Stomach (tissue), 9 donors: ENCODE measurements around the gene JMJD7. TPM values are rescaled to one million over a fixed set of nuclear protein-coding genes. Genes with fewer than 3 reads are reported as not detected.
A peak's percentile ranks its signal among the peaks of the same experiment; 100 is the strongest.

Experiments used
- DNase-seq, 2 donors: peaks; one replicate each; pipeline versions ENCODE4 v3.0.0 to v3.0.0-alpha.2; 2013 to 2019
- H3K27ac ChIP-seq, 5 donors: fragments of 200-600 bp in 4 of 5; sonication (generic) in 4 of 5; one replicate each; pipeline ENCODE4 v1.5.1; 2013 to 2019; ENCODE audit warnings: mild to moderate bottlenecking in 1 of 5, moderate library complexity in 1 of 5
- H3K27me3 ChIP-seq, 3 donors: fragments of 200-600 bp; sonication (generic); one replicate each; pipeline ENCODE4 v1.5.1; 2017 to 2019; ENCODE audit warnings: mixed run types in 1 of 3
- H3K36me3 ChIP-seq, 4 donors: fragments of 200-600 bp; sonication (generic); 1 replicate in 3 of 4; 2 replicates in 1 of 4; pipeline ENCODE4 v1.5.1; 2016 to 2019
- H3K4me1 ChIP-seq, 4 donors: fragments of 200-600 bp; sonication (generic); one replicate each; pipeline ENCODE4 v1.5.1; 2016 to 2019
- H3K4me3 ChIP-seq, 4 donors: fragments of 200-600 bp; sonication (generic) in 3 of 4; one replicate each; pipeline ENCODE4 v1.5.1; 2016 to 2019; ENCODE audit warnings: mild to moderate bottlenecking in 1 of 4
- H3K9me3 ChIP-seq, 4 donors: fragments of 200-600 bp; sonication (generic); one replicate each; pipeline ENCODE4 v1.5.1; 2016 to 2019
- EP300 ChIP-seq: sonication (generic); formaldehyde crosslinking; IDR thresholded peaks from one replicate; pipeline ENCODE4 v1.6.1; 2017; ENCODE audit warnings: antibody characterized with exemption
- POLR2A ChIP-seq, 4 donors: fragments of 450-650 bp; IDR thresholded peaks; one replicate each; pipeline ENCODE4 v1.6.1; 2016; ENCODE audit warnings: antibody characterized with exemption in 4 of 4, control low read depth in 2 of 4, mild to moderate bottlenecking in 1 of 4, moderate library complexity in 1 of 4
- POLR2AphosphoS5 ChIP-seq, 3 donors: sonication (generic); formaldehyde crosslinking; IDR thresholded peaks; one replicate each; pipeline ENCODE4 v1.6.1; 2016; ENCODE audit warnings: antibody characterized with exemption in 3 of 3
- WGBS, 5 donors: extraction: QIAGEN DNeasy Blood & Tissue Kit in 3 of 5; methylation state at CpG; one replicate each; pipeline versions ENCODE4 v1.1.5 to v1.1.7; 2013 to 2018; 5-methylcytosine and 5-hydroxymethylcytosine counted together
- intact Hi-C: fragments of 100-400 bp; cut with DNase I; formaldehyde crosslinking; loops from one replicate; pipeline ENCODE4 v1.15.1; 2023; ENCODE audit warnings: low total_unique reads
- polyA plus RNA-seq, 3 donors: library from polyadenylated mRNA; stranded (reverse); fragments of 200-250 nt; gene quantifications; one replicate each; pipeline ENCODE4 v1.2.3, GENCODE V29; 2013
- total RNA-seq, 5 donors: library from RNA; depleted of rRNA; stranded (reverse); fragments of >200 nt; gene quantifications; one replicate each; pipeline versions ENCODE4 v1.1.0 to v1.2.3, GENCODE V29; 2014 to 2016
- TF ChIP-seq, protein P1 (sequence below), 7 experiments: fragments of 450-650 bp in 4 of 7; fragments of 200-600 bp in 3 of 7; sonication (generic) in 3 of 7; IDR thresholded peaks; one replicate each; pipeline ENCODE4 v1.5.1; 2016 to 2019; ENCODE audit warnings: antibody characterized with exemption in 7 of 7, control low read depth in 2 of 7, mild to moderate bottlenecking in 1 of 7
- donor health status: healthy with polysubstance abuse.
- donor health status: Bipolar disorder and iron deficiency.
- donor health status: healthy.

The JMJD7 gene
- total and polyA plus RNA-seq, 8 donors: 0.55 to 24.2 (median 10.0) TPM; not detected in 2

DNA sequence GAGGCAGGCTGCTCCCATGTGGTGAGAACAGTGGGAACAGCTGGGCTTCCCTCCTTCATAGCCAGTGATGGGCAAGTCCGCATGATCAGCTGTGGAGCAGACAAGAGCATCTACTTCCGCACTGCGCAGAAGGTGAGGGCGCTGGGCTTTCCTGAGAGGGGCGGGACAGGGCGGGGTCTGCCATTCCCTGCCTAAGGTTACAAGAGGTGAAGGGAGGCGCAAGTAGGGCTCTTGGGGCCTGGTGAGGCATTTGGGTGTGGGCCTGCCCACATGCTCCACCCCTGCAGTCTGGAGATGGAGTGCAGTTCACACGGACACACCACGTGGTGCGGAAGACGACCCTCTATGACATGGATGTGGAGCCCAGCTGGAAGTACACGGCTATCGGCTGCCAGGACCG, 10.6 kb upstream of the JMJD7 start:
- intact Hi-C loops: no loop called here
- Histone ChIP-seq H3K27me3 (no peaks in the 10 kb centered on the region), H3K4me1 (peaks cover 0 to 14% (median 5%) of the 10 kb centered on the region in 4 donors), H3K27ac (no peak overlapping the region), H3K36me3 (peaks cover 79 to 100% (median 99%) of the 10 kb centered on the region in 4 donors), H3K9me3 (no peaks in the 10 kb centered on the region), H3K4me3 (no peak overlapping the region)
- WGBS, 5 donors: 89 to 92% (median 91%) methylated on average over 14 of the region's 14 CpGs
- TF ChIP-seq EP300 (no peak), POLR2AphosphoS5 (IDR thresholded peaks at IDR 0.05) (no peak), POLR2A (IDR thresholded peaks at IDR 0.05) (no peak)
- TF ChIP-seq, protein P1, sequence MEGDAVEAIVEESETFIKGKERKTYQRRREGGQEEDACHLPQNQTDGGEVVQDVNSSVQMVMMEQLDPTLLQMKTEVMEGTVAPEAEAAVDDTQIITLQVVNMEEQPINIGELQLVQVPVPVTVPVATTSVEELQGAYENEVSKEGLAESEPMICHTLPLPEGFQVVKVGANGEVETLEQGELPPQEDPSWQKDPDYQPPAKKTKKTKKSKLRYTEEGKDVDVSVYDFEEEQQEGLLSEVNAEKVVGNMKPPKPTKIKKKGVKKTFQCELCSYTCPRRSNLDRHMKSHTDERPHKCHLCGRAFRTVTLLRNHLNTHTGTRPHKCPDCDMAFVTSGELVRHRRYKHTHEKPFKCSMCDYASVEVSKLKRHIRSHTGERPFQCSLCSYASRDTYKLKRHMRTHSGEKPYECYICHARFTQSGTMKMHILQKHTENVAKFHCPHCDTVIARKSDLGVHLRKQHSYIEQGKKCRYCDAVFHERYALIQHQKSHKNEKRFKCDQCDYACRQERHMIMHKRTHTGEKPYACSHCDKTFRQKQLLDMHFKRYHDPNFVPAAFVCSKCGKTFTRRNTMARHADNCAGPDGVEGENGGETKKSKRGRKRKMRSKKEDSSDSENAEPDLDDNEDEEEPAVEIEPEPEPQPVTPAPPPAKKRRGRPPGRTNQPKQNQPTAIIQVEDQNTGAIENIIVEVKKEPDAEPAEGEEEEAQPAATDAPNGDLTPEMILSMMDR (IDR thresholded peaks at IDR 0.05): no peak
- DNase-seq: no peak

DNA sequence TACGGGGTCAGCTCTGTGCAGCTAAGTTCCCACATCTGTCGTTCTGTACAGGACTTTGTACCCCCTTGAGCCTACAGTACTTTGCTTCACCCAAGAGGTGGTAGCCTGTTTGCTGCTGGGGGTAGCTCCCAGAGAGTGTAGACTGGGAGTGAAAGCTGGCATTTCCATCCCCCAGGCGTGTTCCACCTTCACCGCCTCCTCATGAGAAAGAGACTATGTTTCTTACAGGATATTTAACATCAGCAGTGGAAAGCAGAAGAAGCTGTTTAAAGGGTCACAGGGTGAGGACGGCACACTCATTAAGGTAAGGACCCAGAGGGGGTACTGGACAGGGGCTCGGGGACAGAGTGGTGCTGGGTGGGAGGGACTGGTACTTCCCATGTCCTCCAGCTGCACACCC, 10.1 kb upstream of the JMJD7 start:
- H3K27me3 ChIP-seq: no peaks in the 10 kb centered on the region
- 89 to 95% (median 90%) methylated on average over 6 of the region's 6 CpGs for WGBS, 5 donors
- H3K4me1 ChIP-seq: peaks cover 0 to 14% (median 5%) of the 10 kb centered on the region in 4 donors
- no peaks in the 10 kb centered on the region for H3K9me3 ChIP-seq
- H3K4me3 ChIP-seq: no peak overlapping the region
- TF ChIP-seq, protein P1 (IDR thresholded peaks at IDR 0.05): no peak
- TF ChIP-seq POLR2A (IDR thresholded peaks at IDR 0.05) (no peak), EP300 (no peak), POLR2AphosphoS5 (IDR thresholded peaks at IDR 0.05) (no peak)
- peaks cover 78 to 100% (median 99%) of the 10 kb centered on the region in 4 donors for H3K36me3 ChIP-seq
- intact Hi-C loops: no loop called here
- H3K27ac ChIP-seq: no peak overlapping the region
- no peak for DNase-seq

DNA sequence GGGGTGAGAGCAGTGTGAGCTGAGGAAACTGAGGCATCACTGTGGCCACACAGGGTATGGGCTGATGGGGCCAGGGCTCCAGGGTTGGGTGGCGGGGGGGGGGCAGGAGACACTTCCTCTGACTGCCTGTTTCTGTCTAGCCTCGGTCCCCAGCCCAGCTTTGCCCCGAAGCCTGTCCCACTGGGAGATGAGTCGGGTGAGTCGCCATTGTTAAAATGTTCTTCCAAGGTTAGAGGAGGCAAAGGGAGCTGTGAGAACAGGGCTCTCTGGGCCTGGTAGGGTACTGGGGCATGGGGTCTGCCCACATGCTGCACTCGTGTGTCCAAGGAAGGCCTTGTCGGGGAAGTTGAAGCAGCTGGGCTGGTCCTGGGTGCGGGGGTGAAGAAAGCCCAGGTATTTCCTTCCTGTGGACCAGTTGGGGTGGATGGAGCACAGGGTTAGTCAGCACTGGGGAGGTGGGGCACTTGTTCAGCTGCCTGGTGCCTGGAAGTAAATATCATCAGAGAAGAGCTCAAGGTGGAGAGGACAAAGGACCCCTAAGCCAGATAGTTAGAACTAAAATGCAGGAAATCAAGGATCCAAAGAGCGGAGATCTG, 8.3 kb upstream of the JMJD7 start:
- H3K9me3 ChIP-seq: no peaks in the 10 kb centered on the region
- H3K36me3 ChIP-seq: peaks cover 80 to 100% (median 99%) of the 10 kb centered on the region in 4 donors
- no peak overlapping the region for H3K4me3 ChIP-seq
- no peak for TF ChIP-seq POLR2A (IDR thresholded peaks at IDR 0.05)
- TF ChIP-seq EP300: no peak
- TF ChIP-seq, protein P1 (IDR thresholded peaks at IDR 0.05): no peak
- no peak for TF ChIP-seq POLR2AphosphoS5 (IDR thresholded peaks at IDR 0.05)
- WGBS, 5 donors: 80 to 95% (median 93%) methylated on average over 8 to 9 of the region's 9 CpGs
- no peak for DNase-seq
- H3K27ac ChIP-seq: no peak overlapping the region
- peaks cover 0 to 14% (median 5%) of the 10 kb centered on the region in 4 donors for H3K4me1 ChIP-seq
- intact Hi-C loops: no loop called here
- no peaks in the 10 kb centered on the region for H3K27me3 ChIP-seq

DNA sequence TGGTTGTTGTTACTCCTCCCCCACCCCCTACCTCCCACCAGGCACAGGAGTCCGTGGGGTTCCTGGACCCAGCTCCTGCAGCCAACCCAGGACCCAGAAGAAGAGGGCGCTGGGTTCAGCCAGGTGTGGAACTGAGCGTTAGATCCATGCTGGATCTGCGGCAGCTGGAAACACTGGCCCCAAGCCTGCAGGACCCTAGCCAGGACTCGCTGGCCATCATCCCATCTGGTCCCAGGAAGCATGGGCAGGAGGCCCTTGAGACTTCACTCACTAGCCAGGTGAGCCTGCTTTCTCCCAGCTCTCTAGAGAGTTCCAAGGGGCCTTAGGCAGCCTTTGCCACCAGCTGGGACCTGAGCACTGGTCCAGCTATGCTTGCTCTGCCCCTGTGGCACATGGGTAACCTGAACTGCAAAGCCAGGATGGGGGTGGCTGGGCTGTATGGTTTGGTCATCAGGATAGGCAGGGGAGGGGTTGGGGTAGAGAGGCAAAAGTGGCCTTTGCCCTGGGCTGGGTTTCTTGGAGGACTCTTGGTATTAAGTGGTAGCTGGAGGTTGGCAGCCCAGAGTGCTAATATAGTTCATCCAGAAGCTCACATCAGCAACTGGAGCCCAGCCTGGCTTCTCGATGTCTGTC, 7.0 kb upstream of the JMJD7 start:
- WGBS, 5 donors: 34 to 60% (median 48%) methylated on average over 3 to 6 of the region's 6 CpGs
- TF ChIP-seq POLR2AphosphoS5 (IDR thresholded peaks at IDR 0.05) (no peak), POLR2A (IDR thresholded peaks at IDR 0.05) (no peak), EP300 (no peak)
- TF ChIP-seq, protein P1 (IDR thresholded peaks at IDR 0.05): no peak
- intact Hi-C loops: no loop called here
- Histone ChIP-seq H3K4me3 (no peak overlapping the region), H3K4me1 (peaks cover 0 to 14% (median 5%) of the 10 kb centered on the region in 4 donors), H3K27me3 (no peaks in the 10 kb centered on the region), H3K27ac (no peak overlapping the region), H3K9me3 (no peaks in the 10 kb centered on the region), H3K36me3 (peaks cover 73 to 100% (median 97%) of the 10 kb centered on the region in 4 donors)
- peak in 1 of 2 donors; percentile 83 for DNase-seq
